ENCODE measurements around the gene CTNNBL1.

Gene CTNNBL1

GRCh38 chr20:37770908-37771307 lies 77.1 kb downstream of the CTNNBL1 start:
- no peak overlapping the region for H3K4me3 ChIP-seq (ENCODE audit: low read depth, low read length)

GRCh38 chr20:37773291-37773826 lies 79.5 kb downstream of the CTNNBL1 start:
- TF ChIP-seq CTCF (IDR thresholded peaks at IDR 0.05; ENCODE audit: low read depth, low read length, missing control alignments): no peak
- in situ Hi-C loops (cut with HindIII; ENCODE audit: low pct_ligation_motif_present, low sequenced_read_pairs): no loop called here
- H3K4me3 ChIP-seq (ENCODE audit: low read depth, low read length): no peak overlapping the region
- no peaks in the 10 kb centered on the region for H3K36me3 ChIP-seq (replicated peaks)
- DNase-seq: no peak
- no peak overlapping the region for H3K27ac ChIP-seq
- H3K27me3 ChIP-seq (replicated peaks): no peaks in the 10 kb centered on the region

More at GRCh38 chr20:37770908-37771307, 77.1 kb downstream of the CTNNBL1 start:
- TF ChIP-seq CTCF (IDR thresholded peaks at IDR 0.05; ENCODE audit: low read depth, low read length, missing control alignments): no peak
- DNase-seq: no peak
- Histone ChIP-seq H3K27me3 (replicated peaks) (no peaks in the 10 kb centered on the region), H3K27ac (no peak overlapping the region), H3K36me3 (replicated peaks) (no peaks in the 10 kb centered on the region)
- in situ Hi-C loops (cut with HindIII; ENCODE audit: low pct_ligation_motif_present, low sequenced_read_pairs): no loop called here

GRCh38 chr20:37774156-37774555 lies 80.3 kb downstream of the CTNNBL1 start:
- TF ChIP-seq CTCF (IDR thresholded peaks at IDR 0.05; ENCODE audit: low read depth, low read length, missing control alignments): no peak
- Histone ChIP-seq H3K4me3 (ENCODE audit: low read depth, low read length) (no peak overlapping the region), H3K36me3 (replicated peaks) (no peaks in the 10 kb centered on the region), H3K27ac (no peak overlapping the region), H3K27me3 (replicated peaks) (no peaks in the 10 kb centered on the region)
- in situ Hi-C loops (cut with HindIII; ENCODE audit: low pct_ligation_motif_present, low sequenced_read_pairs): no loop called here
- DNase-seq: no peak

GRCh38 chr20:37775200-37775599 lies 81.4 kb downstream of the CTNNBL1 start:
- Histone ChIP-seq H3K27ac (no peak overlapping the region), H3K4me3 (ENCODE audit: low read depth, low read length) (no peak overlapping the region), H3K27me3 (replicated peaks) (no peaks in the 10 kb centered on the region), H3K36me3 (replicated peaks) (no peaks in the 10 kb centered on the region)
- DNase-seq: no peak
- no peak for TF ChIP-seq CTCF (IDR thresholded peaks at IDR 0.05; ENCODE audit: low read depth, low read length, missing control alignments)
- in situ Hi-C loops (cut with HindIII; ENCODE audit: low pct_ligation_motif_present, low sequenced_read_pairs): no loop called here

- no peak for DNase-seq
- no peaks in the 10 kb centered on the region for H3K27me3 ChIP-seq (replicated peaks)
- no peaks in the 10 kb centered on the region for H3K36me3 ChIP-seq (replicated peaks)
- no peak overlapping the region for H3K27ac ChIP-seq
- in situ Hi-C loops (cut with HindIII; ENCODE audit: low pct_ligation_motif_present, low sequenced_read_pairs): no loop called here
- H3K4me3 ChIP-seq (ENCODE audit: low read depth, low read length): no peak overlapping the region
- TF ChIP-seq CTCF (IDR thresholded peaks at IDR 0.05; ENCODE audit: low read depth, low read length, missing control alignments): no peak
These were observed 82.2 kb downstream of the CTNNBL1 start for GRCh38 chr20:37776049-37776448.

- in situ Hi-C loops (cut with HindIII; ENCODE audit: low pct_ligation_motif_present, low sequenced_read_pairs): no loop called here
- TF ChIP-seq CTCF (IDR thresholded peaks at IDR 0.05; ENCODE audit: low read depth, low read length, missing control alignments): no peak
- H3K27ac ChIP-seq: no peak overlapping the region
- no peak overlapping the region for H3K4me3 ChIP-seq (ENCODE audit: low read depth, low read length)
- no peaks in the 10 kb centered on the region for H3K36me3 ChIP-seq (replicated peaks)
- no peaks in the 10 kb centered on the region for H3K27me3 ChIP-seq (replicated peaks)
- DNase-seq: no peak
These were observed 82.7 kb downstream of the CTNNBL1 start for GRCh38 chr20:37776526-37776925.

Data from brain microvascular endothelial cell (primary cell).